SK-MEL-5 (cell line): ENCODE results near the gene WNT10A. TPM values are rescaled to one million over a fixed set of nuclear protein-coding genes. Genes with fewer than 3 reads are reported as not detected.

Source experiments
- DNase-seq: peaks from one replicate; pipeline ENCODE4 v3.0.0-alpha.2; 2016; ENCODE audit warnings: low read depth, low spot score
- in situ Hi-C: cut with HindIII; loops from 2 replicates; pipeline ENCODE4 v1.10.0; 2016; ENCODE audit warnings: low sequenced_read_pairs, high pct_unique_total_duplicates, low pct_unique_long_range_greater_than_20kb
- total RNA-seq: library from RNA; depleted of rRNA; stranded (reverse); fragments of >200 nt; shearing (Covaris generic); gene quantifications from 2 replicates; pipeline ENCODE4 v1.2.3, GENCODE V29; 2014

WNT10A gene
- total RNA-seq, 1 experiment from 2014 or later: 0.11 TPM

DNA sequence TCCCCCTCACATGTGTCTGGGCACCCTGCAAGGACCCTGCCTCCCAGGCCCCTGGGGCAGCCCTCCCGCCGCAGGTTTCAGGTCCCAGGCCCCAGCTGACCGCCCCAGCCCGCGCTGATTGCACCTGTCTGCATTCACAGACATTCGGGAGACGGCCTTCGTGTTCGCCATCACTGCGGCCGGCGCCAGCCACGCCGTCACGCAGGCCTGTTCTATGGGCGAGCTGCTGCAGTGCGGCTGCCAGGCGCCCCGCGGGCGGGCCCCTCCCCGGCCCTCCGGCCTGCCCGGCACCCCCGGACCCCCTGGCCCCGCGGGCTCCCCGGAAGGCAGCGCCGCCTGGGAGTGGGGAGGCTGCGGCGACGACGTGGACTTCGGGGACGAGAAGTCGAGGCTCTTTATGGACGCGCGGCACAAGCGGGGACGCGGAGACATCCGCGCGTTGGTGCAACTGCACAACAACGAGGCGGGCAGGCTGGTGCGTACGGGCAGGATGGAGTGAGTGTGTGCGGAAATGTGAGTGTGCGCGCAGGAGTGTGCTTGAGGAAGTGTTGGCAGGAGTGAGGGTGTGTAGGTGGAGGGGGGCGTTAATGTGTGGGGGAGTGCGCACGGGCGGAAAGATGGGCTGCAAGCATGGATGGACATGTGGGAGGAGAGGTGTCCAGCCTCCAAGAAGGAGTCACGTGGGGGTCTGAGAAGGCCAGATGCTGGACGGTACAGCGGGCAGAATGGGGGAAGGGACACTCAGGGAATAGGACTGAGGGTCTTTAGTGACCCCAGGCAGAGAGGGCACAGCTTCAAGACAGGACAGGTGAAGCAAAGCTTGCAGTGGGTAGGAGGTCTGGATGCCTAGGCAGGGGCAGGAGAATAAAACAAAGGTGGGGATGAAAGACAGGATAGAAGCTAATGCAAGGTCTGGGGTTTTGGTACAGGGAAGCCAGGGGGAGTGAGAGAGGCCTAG, 9.0 kb upstream of the WNT10A start:
- in situ Hi-C loops: no loop called here
- DNase-seq: no peak

DNA sequence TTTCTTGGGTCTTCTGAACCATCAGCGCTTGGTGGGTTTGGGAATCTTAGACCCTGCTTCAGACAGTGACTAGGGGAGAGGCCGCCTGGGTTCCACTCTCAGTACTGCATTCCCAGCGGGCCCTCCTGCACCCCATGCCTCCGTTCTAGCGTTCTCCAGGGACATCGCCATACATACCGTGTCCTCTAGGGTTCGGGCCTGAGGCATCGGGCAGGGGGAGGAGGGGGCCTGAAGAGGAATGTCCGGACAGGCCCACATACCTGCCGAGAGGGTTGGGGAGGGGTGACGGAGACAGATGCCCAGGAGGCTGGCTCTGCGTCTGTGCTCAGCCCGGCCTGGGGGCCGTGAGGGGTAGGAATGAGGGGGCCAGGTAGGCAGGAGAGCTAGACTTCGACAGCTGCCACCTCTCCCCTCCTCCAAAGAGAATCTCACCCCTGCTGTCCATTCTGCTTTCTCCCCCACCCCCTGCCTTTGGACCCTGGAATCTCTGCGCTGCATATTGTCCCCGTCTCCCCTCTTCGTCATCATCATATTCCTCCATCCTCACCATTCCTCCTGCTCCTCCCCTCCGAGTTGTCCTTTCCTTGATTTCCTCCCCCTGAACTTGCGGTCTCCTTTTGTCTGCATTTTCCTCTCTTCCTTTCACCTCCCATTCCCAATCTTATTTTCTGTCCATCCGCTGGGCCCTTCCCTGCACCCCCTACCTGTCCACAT, 7.8 kb upstream of the WNT10A start:
- in situ Hi-C loops: no loop called here
- DNase-seq: no peak

DNA sequence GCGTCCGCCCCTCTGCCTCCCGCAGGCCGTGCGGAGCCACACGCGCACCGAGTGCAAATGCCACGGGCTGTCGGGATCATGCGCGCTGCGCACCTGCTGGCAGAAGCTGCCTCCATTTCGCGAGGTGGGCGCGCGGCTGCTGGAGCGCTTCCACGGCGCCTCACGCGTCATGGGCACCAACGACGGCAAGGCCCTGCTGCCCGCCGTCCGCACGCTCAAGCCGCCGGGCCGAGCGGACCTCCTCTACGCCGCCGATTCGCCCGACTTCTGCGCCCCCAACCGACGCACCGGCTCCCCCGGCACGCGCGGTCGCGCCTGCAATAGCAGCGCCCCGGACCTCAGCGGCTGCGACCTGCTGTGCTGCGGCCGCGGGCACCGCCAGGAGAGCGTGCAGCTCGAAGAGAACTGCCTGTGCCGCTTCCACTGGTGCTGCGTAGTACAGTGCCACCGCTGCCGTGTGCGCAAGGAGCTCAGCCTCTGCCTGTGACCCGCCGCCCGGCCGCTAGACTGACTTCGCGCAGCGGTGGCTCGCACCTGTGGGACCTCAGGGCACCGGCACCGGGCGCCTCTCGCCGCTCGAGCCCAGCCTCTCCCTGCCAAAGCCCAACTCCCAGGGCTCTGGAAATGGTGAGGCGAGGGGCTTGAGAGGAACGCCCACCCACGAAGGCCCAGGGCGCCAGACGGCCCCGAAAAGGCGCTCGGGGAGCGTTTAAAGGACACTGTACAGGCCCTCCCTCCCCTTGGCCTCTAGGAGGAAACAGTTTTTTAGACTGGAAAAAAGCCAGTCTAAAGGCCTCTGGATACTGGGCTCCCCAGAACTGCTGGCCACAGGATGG, 7.1 kb upstream of the WNT10A start:
- in situ Hi-C loops: no loop called here
- no peak for DNase-seq

DNA sequence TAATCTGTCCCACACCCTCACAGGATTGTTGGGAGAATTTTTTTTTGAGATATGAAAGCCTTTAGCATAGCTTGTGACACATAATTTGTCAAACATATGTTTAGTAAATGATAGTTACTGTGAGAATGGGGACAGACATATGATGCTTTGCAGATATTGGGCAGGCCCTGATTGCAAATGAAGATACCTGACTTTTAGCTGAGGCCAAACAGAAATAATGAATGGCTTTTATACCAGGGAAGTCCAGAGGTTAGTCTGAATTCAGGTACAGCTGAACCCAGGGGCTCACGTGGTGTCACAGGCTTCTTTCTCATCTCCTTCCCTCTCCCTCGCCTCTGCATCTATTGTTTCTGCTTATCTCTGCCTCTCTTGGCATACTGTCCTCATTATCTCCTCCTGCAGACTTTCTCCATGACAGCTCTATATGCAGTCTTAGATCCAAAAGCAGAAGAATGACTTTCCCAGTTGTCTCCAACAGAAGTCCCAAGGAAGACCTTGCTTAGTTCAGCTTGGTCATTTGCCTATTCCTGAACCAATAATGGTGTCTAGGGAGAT, 4.9 kb upstream of the WNT10A start:
- in situ Hi-C loops: no loop called here
- no peak for DNase-seq

- peak; percentile 83 for DNase-seq
- in situ Hi-C loops: no loop called here
These were observed 4.0 kb upstream of the WNT10A start for GRCh38 chr2:218876562-218877219.

DNA sequence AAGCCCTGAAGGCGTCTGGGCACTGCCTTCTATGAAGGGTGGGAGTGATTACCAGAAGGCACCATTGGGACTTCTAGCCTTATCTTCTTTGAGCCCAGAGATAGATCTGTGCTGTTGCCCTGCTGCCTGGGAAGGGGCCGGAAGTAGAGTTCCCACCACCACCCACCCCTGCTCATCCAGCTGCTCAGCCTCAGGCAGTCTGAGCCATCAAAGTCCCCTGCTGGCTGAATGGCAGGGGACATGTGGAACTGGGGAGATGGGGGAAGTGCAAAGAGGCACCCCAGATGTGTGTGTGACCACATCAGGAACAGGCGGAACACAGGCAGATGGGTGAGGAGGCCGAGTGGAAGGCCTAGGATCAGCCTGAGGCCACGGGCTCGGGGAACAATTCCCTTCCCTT, 3.3 kb upstream of the WNT10A start:
- DNase-seq: no peak
- in situ Hi-C loops: no loop called here

- in situ Hi-C loops: no loop called here
- DNase-seq: no peak
These were observed 2.8 kb upstream of the WNT10A start for GRCh38 chr2:218877891-218878290.

- no peak for DNase-seq
- in situ Hi-C loops: no loop called here
These were observed 2.2 kb upstream of the WNT10A start for GRCh38 chr2:218878486-218878885.

GRCh38 chr2:218878926-218879761, 1.5 kb upstream of the WNT10A start:
- in situ Hi-C loops: no loop called here
- DNase-seq: no peak

- no peak for DNase-seq
- in situ Hi-C loops: no loop called here
These were observed 913 bp upstream of the WNT10A start for GRCh38 chr2:218879776-218880101.

GRCh38 chr2:218880859-218881594, 375 bp downstream of the WNT10A start:
- in situ Hi-C loops: no loop called here
- no peak for DNase-seq

DNA sequence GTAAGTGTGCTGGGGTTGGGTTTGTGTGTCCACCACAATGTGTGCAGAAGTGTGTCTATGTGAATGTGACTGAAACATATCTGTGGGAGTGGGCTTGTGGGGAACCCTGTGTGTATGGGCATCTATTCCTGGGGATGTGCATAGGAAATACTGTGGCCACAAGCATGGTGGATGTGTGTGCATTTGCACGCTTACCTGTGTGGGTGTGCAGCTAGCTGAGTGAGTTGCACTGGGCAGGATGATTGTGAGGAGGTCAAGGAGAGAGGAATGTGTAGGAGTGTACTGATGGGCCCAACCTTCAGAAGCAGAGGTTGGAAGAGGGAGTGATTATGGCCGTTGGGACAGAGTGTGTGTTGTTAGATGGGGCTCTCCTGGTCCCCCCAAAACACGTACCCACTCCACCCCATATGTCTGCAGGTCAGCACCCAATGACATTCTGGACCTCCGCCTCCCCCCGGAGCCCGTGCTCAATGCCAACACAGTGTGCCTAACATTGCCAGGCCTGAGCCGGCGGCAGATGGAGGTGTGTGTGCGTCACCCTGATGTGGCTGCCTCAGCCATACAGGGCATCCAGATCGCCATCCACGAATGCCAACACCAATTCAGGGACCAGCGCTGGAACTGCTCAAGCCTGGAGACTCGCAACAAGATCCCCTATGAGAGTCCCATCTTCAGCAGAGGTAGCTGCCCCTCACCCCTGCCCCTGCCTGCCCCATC, 1.2 kb downstream of the WNT10A start:
- in situ Hi-C loops: no loop called here
- no peak for DNase-seq

GRCh38 chr2:218882461-218882816, 1.8 kb downstream of the WNT10A start:
- in situ Hi-C loops: no loop called here
- DNase-seq: no peak

- no peak for DNase-seq
- in situ Hi-C loops: no loop called here
These were observed 2.3 kb downstream of the WNT10A start for GRCh38 chr2:218882866-218883366.
